GM19455 (cell line): ENCODE measurements around the gene MAMDC4.
"Not testable (repeated sequence)": the region's sequence is repeated elsewhere in the genome, so short reads cannot be mapped to it uniquely, and the experiment has no call there.

Experiments
- ATAC-seq: cut with Tn5 transposase; IDR thresholded peaks from one replicate; pipeline ENCODE4 v1.9.1; 2021; ENCODE audit not compliant: unreplicated experiment

Gene MAMDC4

GRCh38 chr9:136824496-136825225, 27.5 kb upstream of the MAMDC4 start:
- ATAC-seq = no peak

- no peak for ATAC-seq
Observed at GRCh38 chr9:136825295-136826187, 26.6 kb upstream of the MAMDC4 start.

DNA sequence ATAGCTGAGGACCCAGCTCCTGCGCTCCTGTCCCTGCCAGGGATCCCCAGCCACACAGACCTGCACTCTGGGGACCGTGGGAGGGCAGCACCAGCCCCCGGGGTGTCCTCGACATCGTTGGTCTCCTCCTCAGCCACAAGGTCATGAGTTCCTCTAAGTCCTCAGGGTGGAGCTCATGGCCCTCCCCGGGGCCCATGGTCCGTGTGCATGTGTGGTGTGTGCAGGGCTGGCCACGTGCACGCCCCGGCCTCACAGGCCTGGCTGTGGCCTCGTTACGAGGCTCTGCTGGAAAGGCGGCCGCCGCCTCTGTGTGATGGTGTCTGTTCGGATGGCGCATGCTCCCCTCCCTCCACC, 26.0 kb upstream of the MAMDC4 start:
- no peak for ATAC-seq

DNA sequence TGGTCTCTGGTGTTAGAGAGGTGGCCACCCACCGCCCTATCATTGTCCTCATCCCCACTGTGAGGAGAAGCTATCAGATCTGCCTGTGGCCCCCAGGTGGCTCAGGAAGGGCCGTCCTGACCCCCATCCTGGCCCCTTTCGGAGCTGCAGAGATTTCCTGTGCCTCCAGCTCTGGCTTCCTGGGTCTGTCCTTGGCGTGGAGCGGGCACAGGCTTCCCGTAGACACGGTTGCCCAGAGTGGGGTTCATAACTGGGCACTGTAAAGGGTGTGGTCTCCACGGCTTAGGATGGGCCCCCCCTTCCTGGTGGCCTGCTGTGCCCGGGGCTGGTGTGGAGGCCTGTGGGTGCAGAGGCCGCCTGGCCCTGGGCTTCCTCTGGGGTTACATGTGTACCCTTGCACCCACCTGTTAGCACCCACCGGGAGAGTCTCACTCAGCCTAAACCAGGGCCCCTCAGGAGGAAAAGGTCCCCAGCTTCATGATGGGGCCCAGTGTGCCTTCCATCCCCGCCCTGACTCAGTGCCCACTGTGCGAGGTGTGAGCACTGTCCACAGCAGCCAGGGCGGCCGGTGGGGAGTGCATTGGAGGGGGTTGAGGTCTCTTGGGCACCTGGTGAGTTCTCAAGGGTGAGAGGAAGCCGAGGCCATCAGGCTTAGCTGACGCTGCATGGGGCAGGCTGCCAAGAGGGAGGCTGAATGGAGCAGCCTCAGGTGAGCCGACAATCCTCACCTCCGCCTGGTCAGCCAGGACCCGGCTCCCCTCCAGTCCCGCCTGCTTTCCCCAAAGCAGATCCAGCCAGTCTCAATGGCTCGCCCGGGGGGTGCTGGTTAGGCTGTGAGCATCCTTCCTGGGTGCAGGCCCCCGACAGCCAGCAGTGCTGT, 25.2 kb upstream of the MAMDC4 start:
- no peak for ATAC-seq

DNA sequence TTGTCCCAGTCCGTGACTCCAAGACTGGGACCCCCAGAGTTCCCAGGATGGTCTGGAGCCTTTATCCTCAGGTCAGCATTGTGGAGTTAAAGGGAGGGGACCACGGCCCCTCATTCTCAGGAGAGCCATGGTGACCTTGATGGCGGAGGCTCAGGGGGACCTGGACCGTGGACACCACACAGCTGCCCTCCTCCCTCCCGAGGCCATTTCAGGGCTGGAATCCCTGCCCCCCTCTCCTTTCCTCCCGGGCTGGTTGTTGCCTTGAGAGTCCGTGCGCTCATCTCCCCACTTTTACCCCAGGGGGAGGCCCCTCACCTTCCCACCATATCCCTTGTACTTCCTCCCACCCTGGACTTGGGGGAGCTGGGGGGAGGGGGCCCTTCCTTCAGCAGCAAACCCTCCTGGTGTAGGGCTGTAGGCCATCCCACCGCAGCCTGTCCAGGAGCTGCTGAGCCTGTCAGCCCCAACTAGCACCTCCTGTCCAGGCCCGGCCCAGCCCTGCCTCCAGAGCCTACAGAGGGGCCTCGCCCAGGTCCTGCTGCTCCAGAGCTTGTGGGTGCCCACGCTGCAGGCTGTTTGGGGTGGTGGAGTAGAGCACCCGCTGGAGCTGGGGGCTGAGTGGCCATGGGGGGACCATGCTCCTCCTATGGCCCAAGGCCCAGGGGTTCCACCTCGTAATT, 24.2 kb upstream of the MAMDC4 start:
- no peak for ATAC-seq

DNA sequence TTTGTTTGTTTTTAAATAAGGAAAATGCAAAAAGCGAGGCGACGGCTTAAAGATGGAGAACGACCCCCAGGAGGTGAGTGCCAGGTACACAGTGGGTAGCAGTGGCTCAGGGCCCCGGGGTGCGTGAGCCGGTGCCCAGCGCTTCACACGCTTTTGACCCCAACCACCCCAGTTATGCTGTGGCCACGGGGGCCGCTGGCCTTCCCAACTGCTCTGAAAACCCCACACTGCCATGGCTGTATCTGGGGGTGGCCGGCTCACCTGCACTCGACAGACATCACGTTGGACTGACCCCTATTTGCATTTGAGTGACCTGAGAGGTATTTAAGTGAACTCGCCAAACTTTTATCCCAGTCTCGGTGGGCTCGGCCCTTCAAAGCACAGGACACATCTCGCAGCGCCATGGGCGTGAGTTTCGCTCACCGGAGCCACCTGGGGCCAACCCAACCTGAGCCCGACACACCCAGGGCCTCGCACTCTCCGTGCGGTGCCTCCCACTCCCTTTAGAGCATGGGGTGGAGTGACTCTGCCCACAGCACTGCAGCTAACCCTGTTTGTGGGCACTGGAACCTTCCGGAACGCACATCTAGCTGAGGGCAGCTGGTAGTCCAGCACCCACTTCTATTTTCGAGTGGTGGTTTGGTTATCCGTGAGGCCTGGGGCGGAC, 23.5 kb upstream of the MAMDC4 start:
- ATAC-seq = no peak

GRCh38 chr9:136829412-136829811, 22.7 kb upstream of the MAMDC4 start:
- no peak for ATAC-seq

DNA sequence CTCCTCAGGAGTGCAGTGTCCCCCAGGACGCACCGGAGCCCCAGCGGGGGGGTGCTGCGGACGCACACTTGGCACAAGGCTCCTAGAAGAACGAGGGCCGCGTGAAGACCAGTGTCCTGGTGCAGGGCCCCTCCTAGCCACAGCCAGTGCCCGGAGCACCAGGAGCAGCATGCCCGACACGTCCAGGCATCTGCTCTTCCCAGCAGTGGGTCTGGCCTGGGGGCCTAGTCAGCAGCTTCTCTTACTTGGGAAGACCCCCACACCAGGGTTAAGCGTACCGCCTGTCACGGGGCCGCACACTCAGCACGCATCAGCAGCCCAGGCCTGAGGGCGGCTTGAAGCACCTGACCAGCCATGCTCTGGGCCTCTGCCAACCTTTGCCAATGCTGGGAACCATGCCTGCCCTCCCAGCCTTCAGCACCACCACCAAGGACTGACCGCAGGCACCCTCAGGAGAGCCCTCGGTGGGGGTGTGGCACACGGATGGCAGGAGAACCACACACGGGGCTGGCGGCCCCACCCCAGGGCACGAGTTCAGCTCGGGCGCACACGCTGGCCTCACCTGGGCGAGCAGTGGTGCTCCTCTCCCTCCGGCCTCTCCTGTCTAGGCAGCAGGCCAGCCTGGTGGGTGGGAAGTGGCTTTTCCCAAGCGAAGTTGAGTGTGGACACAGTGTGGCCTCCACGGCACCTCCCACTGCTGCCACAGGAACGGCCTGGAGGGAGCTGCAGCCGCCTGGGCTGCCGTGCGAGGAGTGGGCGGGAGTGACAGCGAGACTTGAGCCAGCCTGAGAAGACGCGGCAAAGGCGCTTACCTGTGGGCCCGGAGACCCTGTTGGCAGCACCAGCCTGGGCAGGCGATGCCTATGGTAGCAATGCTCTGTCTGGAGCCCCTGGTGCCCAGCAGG, 21.9 kb upstream of the MAMDC4 start:
- no peak for ATAC-seq

DNA sequence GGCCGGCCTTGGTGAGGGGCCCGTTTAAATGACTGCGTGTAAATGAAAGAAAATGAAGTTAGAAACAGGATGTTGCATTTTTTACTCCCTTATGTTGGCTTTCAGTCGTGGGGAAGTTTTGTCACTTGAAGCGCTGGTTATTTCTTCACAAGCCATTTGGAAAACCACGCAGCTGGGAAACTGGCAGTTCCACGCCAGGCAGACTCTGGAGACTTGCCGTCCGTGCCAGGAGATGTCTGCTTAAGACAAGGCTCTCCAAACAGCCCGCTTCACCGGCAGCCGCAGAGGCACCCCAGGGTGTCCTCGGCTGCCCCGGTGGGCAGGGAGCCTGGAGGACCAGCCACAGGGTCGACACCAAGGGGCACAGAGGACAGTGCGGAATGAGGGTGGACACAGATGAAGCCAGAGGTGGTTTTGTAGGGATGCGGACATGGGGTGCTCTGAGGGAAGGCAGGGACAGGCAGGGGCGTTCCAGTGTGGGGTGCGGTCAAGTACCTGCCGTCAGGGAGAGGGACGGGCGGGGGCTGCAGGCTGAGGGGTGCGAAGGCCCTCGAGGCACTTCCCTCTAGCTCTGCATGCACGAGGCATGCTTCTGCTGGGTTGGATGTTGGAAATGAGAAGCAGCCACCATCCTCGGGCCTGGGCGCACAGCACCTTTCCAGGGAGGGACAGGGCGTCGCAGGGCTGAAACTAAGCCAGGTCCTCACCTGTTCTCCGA, 21.0 kb upstream of the MAMDC4 start:
- no peak for ATAC-seq

- no peak for ATAC-seq
Observed at GRCh38 chr9:136831720-136832104, 20.4 kb upstream of the MAMDC4 start.

- no peak for ATAC-seq
Observed at GRCh38 chr9:136832581-136832980, 19.6 kb upstream of the MAMDC4 start.

DNA sequence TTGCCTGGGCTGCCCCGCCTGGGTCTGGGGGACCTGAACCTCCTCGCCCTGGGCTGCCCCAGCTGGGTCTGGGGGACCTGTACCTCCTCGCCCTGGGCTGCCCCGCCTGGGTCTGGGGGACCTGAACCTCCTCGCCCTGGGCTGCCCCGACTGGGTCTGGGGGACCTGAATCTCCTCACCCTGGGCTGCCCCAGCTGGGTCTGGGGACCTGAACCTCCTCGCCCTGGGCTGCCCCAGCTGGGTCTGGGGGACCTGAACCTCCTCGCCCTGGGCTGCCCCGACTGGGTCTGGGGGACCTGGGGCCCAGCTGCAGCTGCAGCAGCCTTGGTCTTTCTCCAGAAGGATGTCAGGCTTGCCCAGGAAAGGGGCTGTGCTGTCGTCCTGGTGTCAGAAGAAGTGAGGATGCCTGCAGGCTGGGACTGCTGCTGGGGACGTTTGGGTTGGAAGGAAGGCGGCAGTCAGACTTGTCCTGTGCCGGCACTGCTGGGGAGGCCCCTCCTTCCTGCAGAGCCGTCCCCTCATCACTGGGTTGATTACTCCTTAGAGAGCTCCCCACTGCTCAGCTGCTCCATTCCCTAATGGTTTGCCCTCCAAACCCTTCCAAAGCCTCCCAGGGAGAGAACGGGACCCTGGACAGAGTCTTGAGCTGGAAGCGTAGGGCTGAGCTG, 18.6 kb upstream of the MAMDC4 start:
- ATAC-seq = not testable (repeated sequence)

GRCh38 chr9:136835162-136835931, 16.8 kb upstream of the MAMDC4 start:
- ATAC-seq = no peak

DNA sequence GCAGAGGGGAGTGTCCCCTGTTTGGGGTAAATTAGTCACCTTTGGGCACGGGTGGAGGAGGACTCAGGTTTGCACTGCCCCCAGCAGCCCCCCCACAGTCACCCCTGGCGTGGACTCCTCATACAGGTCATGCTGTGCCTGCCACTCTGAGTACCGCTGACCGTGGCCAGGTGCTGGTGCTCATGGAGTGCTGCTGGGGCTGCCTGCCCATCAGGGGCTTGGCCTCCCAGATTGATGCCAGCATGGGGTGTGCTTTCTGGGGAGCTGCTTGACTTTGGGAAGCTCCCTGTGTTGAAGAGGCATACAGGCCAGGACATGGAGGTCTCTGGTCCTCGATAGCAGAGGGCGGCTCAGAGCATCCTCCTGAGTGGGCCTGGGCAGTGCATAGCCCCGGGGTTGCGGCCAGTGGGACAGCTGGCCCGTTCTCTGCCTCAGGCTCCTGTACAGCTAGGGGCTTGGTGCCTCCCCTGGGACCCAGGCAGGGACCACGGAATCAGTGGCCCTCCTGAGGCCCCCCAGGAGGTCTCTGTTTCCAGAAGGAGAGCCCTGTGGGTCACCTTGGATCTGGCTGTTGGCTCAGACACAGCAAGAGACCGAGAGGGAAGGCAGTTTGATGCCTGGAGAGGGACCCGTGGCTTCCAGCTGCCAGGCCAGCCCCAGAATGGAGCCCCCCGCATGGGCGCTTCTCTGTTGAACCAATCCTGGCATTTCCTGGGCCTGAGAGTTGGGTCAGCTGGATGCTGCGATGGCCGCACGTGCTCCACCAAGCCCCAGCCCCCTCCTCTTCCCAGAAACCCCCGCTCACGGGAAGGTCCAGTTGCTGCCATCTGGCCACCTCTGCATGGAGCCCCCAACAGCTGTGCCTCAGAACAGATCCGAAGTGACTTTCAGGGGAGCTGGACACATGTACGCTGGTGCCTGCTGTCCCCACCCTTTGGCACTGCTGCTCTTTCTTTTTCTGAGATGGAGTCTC, 15.9 kb upstream of the MAMDC4 start:
- no peak for ATAC-seq

DNA sequence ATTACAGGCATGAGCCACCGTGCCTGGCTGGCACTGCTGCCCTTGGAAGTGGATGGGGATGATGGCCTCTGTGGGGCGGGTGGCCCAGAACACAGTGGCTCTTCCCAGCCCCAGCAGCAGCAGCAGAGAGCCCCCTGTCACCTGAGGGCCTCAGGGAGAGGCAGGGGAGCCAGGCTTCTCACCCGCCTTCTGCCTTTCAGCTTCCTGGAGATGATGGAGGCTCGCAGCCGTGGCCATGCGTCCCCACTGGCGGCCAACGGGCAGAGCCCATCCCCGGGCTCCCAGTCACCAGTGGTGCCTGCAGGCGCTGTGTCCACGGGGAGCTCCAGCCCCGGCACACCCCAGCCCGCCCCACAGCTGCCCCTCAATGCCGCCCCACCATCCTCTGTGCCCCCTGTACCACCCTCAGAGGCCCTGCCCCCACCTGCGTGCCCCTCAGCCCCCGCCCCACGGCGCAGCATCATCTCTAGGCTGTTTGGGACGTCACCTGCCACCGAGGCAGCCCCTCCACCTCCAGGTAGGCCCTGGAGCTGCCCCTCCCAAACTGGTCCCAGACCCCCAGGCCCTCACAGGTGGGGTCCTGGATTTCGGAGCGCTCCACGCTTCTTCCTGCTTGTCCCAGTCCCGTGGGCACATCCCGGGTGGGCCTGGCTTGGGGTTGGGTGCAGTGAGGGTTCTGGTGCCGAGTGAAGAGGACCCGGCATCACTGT, 14.8 kb upstream of the MAMDC4 start:
- ATAC-seq = no peak

DNA sequence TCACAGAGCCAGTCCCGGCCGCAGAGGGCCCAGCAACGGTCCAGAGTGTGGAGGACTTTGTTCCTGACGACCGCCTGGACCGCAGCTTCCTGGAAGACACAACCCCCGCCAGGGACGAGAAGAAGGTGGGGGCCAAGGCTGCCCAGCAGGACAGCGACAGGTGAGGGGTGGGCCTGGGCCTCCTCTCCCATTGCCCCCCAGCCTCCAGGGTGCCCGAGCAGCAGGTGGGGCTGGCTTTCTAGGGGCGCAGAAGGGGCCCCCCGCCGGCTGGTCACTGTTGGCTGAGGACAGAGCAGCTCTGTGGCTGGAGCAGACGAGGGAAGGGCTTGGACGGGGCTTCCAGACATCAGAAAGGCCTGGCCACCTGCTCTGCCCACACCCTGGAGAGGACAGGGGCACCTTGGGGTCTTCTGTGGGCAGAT, 14.3 kb upstream of the MAMDC4 start:
- not testable (repeated sequence) for ATAC-seq
